ENCODE measurements around the gene WDR1.

WDR1 gene

GRCh38 chr4:10066670-10067651 is 49.6 kb downstream of the WDR1 start:
- no peak for DNase-seq (ENCODE audit: low spot score)

- no peak for DNase-seq (ENCODE audit: low spot score)
These were observed 50.4 kb downstream of the WDR1 start for GRCh38 chr4:10066206-10066605.

GRCh38 chr4:10063544-10064300 is 52.9 kb downstream of the WDR1 start:
- DNase-seq (ENCODE audit: low spot score), result peak; percentile 81

- no peak for DNase-seq (ENCODE audit: low spot score)
These were observed 54.8 kb downstream of the WDR1 start for GRCh38 chr4:10061650-10062415.

GRCh38 chr4:10058371-10058770 is 58.2 kb downstream of the WDR1 start:
- no peak for DNase-seq (ENCODE audit: low spot score)

- no peak for DNase-seq (ENCODE audit: low spot score)
These were observed 59.6 kb downstream of the WDR1 start for GRCh38 chr4:10057023-10057395.

- no peak for DNase-seq (ENCODE audit: low spot score)
These were observed 60.1 kb downstream of the WDR1 start for GRCh38 chr4:10056334-10057022.

- no peak for DNase-seq (ENCODE audit: low spot score)
These were observed 60.7 kb downstream of the WDR1 start for GRCh38 chr4:10055871-10056270.

- DNase-seq (ENCODE audit: low spot score), result no peak
These were observed 62.0 kb downstream of the WDR1 start for GRCh38 chr4:10054571-10055041.

- no peak for DNase-seq (ENCODE audit: low spot score)
These were observed 62.8 kb downstream of the WDR1 start for GRCh38 chr4:10053635-10054453.

GRCh38 chr4:10051517-10052135 is 65.0 kb downstream of the WDR1 start:
- DNase-seq (ENCODE audit: low spot score), result no peak

GRCh38 chr4:10050721-10051120 is 65.9 kb downstream of the WDR1 start:
- DNase-seq (ENCODE audit: low spot score), result no peak

GRCh38 chr4:10050261-10050661 is 66.3 kb downstream of the WDR1 start:
- DNase-seq (ENCODE audit: low spot score), result no peak

GRCh38 chr4:10048941-10049697 is 67.5 kb downstream of the WDR1 start:
- no peak for DNase-seq (ENCODE audit: low spot score)

- DNase-seq (ENCODE audit: low spot score), result no peak
These were observed 68.6 kb downstream of the WDR1 start for GRCh38 chr4:10047967-10048366.

GRCh38 chr4:10046471-10046870 is 70.1 kb downstream of the WDR1 start:
- no peak for DNase-seq (ENCODE audit: low spot score)

GRCh38 chr4:10045481-10045880 is 71.1 kb downstream of the WDR1 start:
- no peak for DNase-seq (ENCODE audit: low spot score)

- no peak for DNase-seq (ENCODE audit: low spot score)
These were observed 75.6 kb downstream of the WDR1 start for GRCh38 chr4:10041036-10041435.
